PFSK-1 (cell line): ENCODE measurements around the gene SLC37A2.

Source experiments
- FOXP2 ChIP-seq: optimal IDR thresholded peaks from 2 replicates; pipeline ENCODE3; 2011; ENCODE audit warnings: borderline replicate concordance, control low read depth, inconsistent platforms; ENCODE audit not compliant: insufficient read depth; ENCODE audit errors: extremely low read length, extremely low read depth
- POLR2AphosphoS5 ChIP-seq: IDR thresholded peaks from 2 replicates; pipeline ENCODE4 v1.6.1; 2012; ENCODE audit warnings: low read depth, mild to moderate bottlenecking, control low read depth, low read length, moderate library complexity
- SIN3A ChIP-seq: IDR thresholded peaks from 2 replicates; pipeline ENCODE4 v1.6.1; 2012; ENCODE audit warnings: mild to moderate bottlenecking, low read length, moderate library complexity, borderline replicate concordance; ENCODE audit not compliant: insufficient read depth
- TAF1 ChIP-seq: IDR thresholded peaks from 2 replicates; pipeline ENCODE4 v1.6.1; 2012; ENCODE audit warnings: low read length, control low read depth, borderline replicate concordance; ENCODE audit not compliant: insufficient read depth
- TF ChIP-seq, protein P1 (sequence below), 2 experiments: IDR thresholded peaks; 2 replicates each; pipeline versions ENCODE4 v1.6.1 to v1.8.0; 2011 to 2012; ENCODE audit warnings: low read depth in 2 of 2, low read length in 2 of 2, control low read depth in 1 of 2, inconsistent platforms in 1 of 2, mild to moderate bottlenecking in 1 of 2, moderate library complexity in 1 of 2; ENCODE audit not compliant: insufficient read depth in 1 of 2

SLC37A2 gene

DNA sequence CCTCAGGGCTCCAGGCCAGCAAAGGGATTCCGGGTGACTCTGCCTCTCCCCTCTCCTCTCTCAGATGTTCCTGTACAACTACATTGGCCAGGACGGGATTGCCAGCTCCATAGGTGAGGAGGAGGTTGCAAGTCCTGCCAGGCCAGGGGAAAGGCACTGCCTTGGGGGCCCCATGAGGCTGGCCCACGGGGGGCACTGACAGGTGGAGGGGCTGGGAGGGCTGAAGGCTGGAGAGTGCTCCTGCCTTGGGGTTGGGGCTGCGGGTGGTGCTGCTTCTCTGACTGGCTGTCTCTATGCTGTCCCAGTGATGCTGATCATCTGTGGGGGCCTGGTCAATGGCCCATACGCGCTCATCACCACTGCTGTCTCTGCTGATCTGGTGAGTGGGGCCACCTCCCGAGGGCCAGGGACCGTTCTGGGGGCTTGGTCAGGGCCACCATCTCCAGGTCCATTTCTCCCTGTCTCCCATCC is 21.7 kb downstream of the SLC37A2 start:
- no peak for TF ChIP-seq FOXP2

DNA sequence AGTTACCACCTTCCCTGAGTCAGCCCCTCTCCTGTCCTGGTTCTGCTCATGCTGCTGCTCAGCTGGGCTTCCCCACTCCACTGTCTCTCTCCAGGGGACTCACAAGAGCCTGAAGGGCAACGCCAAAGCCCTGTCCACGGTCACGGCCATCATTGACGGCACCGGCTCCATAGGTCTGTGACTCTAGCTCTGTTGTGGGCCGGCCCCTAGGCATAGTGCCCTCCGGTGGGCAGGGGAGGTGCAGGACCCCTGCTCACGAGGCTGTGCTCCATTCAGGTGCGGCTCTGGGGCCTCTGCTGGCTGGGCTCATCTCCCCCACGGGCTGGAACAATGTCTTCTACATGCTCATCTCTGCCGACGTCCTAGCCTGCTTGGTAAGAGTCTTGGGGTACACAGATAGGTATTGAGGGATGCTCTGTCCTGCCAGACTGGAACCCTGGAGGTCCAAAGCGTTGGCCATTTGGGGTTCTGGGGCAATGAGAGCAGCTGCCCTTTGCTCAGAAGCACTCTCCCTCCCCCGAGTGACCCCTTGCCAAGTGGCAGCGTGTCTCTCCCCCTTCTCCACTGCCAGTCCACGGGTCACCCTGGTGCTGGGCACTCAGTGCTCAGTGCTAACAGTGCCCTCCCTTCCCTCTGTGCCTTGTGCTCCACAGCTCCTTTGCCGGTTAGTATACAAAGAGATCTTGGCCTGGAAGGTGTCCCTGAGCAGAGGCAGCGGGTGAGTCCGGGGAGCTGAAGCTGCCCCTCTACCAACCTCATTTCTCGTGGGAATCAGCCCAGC is 22.4 kb downstream of the SLC37A2 start:
- TF ChIP-seq, protein P1, sequence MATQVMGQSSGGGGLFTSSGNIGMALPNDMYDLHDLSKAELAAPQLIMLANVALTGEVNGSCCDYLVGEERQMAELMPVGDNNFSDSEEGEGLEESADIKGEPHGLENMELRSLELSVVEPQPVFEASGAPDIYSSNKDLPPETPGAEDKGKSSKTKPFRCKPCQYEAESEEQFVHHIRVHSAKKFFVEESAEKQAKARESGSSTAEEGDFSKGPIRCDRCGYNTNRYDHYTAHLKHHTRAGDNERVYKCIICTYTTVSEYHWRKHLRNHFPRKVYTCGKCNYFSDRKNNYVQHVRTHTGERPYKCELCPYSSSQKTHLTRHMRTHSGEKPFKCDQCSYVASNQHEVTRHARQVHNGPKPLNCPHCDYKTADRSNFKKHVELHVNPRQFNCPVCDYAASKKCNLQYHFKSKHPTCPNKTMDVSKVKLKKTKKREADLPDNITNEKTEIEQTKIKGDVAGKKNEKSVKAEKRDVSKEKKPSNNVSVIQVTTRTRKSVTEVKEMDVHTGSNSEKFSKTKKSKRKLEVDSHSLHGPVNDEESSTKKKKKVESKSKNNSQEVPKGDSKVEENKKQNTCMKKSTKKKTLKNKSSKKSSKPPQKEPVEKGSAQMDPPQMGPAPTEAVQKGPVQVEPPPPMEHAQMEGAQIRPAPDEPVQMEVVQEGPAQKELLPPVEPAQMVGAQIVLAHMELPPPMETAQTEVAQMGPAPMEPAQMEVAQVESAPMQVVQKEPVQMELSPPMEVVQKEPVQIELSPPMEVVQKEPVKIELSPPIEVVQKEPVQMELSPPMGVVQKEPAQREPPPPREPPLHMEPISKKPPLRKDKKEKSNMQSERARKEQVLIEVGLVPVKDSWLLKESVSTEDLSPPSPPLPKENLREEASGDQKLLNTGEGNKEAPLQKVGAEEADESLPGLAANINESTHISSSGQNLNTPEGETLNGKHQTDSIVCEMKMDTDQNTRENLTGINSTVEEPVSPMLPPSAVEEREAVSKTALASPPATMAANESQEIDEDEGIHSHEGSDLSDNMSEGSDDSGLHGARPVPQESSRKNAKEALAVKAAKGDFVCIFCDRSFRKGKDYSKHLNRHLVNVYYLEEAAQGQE (IDR thresholded peaks at IDR 0.05; ENCODE audit: insufficient read depth in 1 of 2, low read depth in 2 of 2, low read length in 2 of 2): no peak
- TF ChIP-seq POLR2AphosphoS5 (no peak), SIN3A (no peak), TAF1 (no peak), FOXP2 (no peak)

DNA sequence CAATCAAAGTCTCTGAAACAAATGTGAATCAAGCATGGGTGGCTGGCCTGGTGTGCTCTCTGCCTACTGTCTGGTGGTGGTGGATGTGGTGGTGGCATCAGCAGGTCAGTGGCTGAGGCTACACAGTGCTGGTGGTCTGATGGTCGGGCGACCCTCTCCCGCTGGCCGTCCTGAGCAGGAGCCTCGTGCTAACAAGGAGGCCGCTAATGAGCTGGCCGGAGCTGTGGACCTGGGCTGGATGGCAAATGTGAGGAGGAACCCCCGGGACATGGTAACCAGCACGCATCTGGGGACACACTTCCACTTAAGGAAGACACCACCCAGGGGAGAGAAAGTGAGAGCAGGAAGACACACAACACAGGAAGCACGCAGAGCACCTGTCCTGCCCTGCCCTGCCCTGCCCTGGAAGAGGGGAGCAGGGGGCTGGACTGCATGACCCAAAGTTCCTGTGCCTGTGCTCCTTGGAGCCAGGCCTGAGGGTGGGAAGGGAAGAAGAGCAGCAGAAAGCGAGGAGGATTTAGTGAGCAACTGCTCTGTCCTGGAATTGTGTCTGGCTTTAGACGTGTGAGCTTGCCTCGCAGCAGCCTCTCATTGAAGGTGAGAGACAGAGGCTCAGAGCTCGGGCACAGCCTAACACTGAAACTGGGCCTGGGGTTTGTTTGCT is 23.7 kb downstream of the SLC37A2 start:
- TF ChIP-seq POLR2AphosphoS5 (no peak), SIN3A (no peak), FOXP2 (no peak), TAF1 (no peak)
- TF ChIP-seq, protein P1 (IDR thresholded peaks at IDR 0.05; ENCODE audit: insufficient read depth in 1 of 2, low read depth in 2 of 2, low read length in 2 of 2): no peak

DNA sequence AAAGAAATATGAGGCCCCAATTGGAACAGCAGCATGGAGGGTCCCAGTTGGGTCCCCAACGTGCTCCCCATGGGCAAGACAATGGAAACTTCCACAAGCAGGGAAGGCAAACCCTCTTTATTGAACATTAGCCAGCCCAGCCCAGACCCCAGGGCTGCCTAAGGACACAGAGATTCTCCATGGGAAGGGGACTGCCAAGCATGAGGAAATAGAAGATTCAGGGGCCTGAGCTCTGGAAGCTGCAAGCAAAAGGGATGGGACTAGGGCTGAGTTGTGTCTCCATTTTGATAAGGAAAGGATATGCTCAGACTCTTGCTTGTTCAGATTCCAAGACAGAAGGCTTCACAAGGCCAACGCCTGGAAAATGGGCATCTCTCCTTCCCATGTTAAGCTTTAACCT is 25.0 kb downstream of the SLC37A2 start:
- no peak for TF ChIP-seq POLR2AphosphoS5
- TF ChIP-seq, protein P1 (IDR thresholded peaks at IDR 0.05; ENCODE audit: insufficient read depth in 1 of 2, low read depth in 2 of 2, low read length in 2 of 2): no peak
- no peak for TF ChIP-seq SIN3A
- TF ChIP-seq TAF1: no peak
- no peak for TF ChIP-seq FOXP2

DNA sequence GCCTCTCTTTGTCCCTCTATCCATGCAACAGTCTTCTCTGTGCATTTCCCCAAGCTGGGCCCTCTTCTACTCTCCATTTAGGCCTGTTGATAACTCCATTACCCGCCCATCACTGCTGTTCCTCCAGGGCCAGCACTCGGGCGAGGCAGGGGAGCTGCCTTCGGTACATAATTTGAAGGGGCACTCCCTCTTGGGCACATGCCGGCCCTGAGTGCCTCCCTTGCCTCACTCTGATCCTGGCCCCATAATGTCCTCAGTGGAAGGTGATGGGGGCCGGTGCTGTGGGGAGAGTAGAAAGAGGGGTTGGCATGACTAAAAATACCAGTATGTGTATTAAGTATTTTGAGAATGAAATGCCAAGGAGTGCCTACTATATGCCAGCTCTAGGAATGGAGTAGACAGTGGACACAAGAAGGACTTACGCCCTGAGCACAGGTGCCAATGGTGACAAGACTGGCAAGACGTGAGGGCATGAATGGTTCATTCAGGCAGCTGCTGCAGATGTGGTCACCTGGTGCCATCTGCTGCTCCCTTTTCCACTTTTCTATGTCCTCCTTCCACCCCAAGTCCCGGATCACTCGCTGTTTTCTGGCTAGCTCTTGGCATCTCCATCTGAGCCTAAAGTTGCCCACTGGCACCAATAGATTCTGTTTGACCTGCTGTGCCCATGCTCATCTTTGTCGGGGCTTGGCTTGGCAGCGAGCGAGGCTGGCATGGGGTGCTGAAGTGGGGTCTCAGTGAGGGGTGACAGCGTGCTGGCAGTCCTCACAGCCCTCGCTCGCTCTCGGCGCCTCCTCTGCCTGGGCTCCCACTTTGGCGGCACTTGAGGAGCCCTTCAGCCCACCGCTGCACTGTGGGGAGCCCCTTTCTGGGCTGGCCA is 25.7 kb downstream of the SLC37A2 start:
- TF ChIP-seq, protein P1 (IDR thresholded peaks at IDR 0.05; ENCODE audit: insufficient read depth in 1 of 2, low read depth in 2 of 2, low read length in 2 of 2): no peak
- no peak for TF ChIP-seq TAF1
- no peak for TF ChIP-seq SIN3A
- TF ChIP-seq FOXP2: no peak
- TF ChIP-seq POLR2AphosphoS5: no peak
